ENCODE measurements around the gene C11orf65.
A peak's percentile ranks its signal among the peaks of the same experiment; 100 is the strongest.

Gene C11orf65, protein sequence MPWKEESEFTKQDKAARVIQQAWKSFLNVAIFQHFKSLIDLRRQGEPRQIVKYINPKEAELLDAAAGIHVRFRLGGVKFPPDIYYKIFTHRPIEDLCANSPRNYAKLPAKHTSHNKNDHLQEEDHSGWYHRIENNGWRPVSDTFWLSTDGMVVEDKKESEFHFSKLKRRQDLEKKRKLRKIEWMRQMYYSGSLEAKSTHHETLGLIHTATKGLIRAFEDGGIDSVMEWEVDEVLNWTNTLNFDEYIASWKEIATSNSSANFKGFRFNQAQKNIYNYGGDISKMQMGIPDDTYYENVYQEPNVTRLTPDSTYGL

DNA sequence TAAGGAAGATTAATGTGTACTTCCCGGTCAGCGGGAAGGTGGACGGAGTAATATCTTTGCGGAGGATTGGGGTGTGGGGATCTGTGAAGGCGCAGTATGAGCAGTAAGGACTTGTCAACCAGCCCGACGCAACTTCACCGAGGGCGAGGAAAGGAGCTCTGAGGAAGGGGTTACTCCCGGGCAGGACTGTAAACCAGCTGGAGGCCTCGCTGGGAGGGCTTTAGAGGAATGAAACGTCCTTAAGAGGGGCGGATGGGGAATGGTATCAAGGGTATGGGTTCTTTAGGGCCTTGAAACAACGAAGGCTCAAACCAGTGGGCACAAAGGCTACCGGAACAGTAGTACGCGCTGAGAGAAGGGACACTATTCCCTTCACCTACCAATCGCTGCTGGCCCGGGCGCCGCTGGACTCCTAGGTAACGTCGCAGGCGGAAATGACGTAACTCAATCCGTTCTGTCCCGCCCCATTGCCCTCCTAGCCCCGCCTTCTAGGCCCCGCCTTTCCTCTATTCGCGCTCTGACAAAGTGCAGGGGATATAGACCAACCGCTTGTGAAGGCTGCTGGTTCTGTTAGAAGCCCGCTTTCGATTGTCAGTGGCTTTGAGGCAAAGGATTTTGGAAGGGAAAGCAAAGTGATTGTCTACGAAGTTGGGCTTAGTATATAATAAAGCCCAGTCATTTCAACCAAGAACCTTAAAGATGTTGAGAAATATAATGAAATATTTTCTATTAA is at the start of gene C11orf65:
Gene C11orf65, minus strand, starts transcription at position 439 of the 733 bp plus-strand sequence. CDS start 5,970 bp downstream, outside the sequence.
- DNase-seq: peak; percentile 94 to 98

DNA sequence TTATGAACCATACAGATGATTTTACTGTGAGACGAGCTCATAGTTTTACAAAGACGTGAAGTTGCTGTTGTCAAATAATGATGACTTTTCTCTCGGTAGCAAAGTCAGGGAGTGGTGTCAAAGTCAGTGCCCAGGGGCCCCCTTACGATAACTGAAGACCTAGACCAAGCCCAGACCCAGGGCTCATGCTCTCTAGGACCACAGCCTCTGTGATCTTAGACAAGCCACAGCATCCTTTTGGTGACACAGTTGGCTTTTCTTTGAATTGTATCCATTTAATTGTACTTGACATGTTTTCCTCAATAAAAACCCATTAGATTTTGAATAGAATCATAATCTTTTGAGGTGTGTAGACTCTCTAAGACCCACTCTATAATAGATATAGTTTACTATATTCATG is 48.8 kb upstream of the C11orf65 start:
- no peak for DNase-seq

DNA sequence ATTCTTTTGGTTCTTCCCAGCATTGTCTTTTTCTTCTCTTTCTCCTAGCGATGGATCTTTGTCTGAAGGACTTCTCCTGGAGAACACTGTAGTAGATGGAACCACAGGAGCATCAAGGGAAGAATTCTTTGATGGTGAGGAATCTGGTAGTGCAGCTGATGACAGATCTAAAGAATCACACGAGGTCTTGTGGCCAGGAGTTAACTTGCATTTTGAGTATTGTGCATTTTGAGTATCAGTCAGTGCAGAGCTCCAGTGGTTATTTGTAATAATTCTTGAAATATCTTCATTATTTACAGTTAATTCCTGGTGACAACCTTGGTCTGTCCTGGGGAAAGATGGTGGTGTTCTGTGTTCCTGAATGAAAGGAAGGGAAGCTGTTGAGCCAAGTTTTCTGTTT is 45.4 kb upstream of the C11orf65 start:
- DNase-seq: no peak

DNA sequence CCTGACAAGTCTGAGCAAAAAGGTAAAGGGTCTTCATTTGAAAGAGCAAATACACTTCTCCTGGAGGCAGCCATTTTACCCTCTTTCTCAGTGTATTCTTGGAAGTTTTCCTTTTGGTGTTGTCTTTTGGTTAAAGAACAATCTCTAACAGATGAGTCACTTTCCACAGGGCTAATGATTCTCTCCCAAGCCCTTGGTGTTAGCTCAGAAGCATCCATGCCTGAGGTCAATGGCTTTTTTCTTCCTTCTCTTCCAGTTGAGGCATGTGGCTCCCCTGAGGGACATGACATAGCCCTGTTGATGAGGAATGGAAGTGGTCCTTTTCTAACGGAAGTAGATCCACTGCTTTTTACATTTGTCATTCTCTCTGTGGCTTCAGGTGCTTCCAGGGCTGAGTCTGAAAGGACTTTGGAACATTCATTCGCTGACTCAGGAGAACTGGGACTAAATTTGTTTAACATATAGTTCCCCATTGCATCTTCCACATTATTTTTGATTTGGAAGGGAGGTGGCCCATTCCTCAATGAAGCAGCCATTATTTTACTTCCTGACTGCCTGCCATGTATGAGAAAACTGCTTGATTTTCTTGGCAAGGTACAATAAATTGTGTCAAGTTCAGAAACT is 44.6 kb upstream of the C11orf65 start:
- no peak for DNase-seq

DNA sequence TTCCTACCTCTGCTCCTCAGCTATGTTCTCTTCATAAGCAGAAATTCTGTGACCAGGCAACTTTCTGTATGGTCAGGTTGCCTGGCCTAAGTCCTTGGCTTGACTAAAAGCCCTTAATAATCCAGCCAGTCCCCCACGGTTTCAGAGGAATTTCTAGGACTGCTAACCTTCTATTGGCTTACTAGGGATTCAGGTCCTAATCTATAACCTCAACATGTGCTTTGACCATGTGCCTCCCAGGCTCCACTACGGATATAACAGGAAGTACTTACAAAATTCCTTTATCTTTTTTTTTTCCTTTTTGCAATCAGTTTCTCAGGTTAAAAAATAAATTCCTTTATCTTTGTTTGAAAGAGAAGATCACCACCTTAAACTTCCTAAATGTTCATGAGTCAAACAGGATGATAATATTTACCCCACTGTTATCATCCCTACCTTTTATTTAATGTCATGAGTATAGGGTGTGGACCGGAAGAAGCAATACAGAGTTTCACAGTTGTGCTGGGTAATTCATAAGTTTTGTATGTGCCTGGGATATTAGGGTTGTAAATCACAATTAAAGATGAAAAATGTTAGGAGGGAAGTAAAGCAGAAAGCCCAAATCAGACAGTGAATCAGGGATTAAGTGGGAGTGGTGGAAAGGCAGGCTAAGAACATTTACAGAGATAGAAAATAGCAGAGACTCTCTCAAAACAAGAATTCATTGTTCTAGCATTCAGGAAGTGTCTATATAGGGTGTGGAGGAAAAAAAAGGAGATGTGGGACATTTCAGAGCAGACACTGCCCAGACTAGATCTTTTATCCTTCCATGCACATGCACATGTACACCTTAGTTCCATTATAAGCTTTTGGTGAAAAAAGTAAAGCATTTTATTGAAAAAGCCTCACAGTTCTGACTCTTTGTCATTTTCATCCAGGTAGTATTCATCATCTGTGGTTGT is 41.6 kb upstream of the C11orf65 start:
- DNase-seq: no peak

DNA sequence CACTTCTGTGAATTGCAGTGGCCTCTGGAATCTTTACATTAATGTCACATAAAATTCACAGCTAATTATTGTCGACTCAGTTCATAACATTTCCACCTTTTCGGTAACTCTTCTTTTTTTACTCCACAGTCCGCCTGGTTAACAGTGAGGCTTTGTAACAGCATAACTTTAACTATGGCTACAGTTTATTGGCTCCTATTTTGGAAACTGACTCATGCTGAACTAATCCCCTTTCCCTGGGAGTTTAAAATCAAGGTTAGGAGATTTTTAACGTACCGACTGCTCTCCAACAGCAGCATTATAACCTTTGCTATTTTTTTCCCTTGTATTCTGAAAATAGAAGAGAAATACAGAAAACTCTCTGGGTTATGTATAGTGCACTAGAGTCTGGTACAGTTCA is 34.1 kb upstream of the C11orf65 start:
- no peak for DNase-seq

DNA sequence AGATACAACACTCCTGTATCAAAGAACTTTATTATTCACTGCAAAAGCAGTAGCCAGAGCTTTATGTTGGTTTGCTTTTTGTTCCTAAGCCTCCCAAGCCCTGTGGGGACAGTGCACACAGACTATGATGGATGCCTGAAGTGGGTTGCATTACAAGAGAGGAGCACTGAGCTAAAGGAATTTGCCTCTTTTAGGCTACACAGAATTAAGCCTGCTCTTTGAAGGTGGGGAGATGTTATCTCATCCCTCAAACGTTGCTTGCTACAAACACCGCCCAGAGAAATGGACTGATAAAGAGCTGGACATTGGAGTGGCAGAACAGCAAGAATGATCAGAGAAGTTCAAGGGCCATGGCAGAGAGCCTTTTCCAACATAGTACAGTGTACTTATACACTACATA is 33.4 kb upstream of the C11orf65 start:
- no peak for DNase-seq

DNA sequence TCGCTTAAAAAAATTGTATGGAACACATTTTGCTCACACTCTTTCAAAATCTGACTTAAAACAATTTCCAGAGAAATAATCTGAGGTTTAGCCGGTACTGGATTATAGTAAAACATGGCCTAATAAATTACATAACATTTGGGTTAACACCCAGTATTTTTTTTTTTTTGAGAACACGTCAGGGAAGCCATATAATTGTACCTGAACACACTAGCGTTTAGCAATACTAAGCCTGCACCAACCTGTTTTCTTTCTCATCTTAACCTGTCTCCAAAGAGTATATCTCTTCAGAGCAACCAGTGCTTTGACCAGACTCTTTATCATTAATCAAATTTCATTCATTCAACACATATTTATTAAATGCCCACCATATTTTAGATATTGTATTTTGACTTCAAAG is 32.8 kb upstream of the C11orf65 start:
- no peak for DNase-seq

DNA sequence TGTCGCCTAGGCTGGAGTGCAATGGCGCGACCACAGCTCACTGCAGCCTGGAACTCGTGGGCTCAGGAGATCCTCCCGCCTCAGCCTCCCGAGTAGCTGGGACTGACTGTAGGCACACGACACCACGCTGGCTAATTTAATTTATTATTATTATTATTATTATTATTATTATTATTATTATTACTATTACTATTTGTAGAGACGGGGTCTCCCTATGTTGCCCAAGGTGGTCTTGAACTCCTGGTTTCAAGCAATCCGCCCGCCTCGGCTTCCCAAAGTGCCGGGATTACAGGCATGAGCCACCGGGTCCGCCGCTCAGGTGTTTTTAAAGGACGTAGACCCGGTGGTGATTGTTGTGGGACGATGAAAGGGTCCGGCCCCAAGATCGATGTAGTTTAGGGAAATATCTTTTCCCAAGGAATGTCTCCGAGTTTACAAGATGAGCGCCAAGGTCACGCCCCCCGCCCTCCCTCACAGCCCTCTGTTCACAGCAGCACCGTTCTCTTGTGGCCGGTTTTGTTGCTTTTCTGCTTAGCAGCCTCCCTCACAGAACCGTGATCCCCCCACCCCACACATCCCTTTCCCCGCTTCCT is 31.6 kb upstream of the C11orf65 start:
- DNase-seq: no peak

DNA sequence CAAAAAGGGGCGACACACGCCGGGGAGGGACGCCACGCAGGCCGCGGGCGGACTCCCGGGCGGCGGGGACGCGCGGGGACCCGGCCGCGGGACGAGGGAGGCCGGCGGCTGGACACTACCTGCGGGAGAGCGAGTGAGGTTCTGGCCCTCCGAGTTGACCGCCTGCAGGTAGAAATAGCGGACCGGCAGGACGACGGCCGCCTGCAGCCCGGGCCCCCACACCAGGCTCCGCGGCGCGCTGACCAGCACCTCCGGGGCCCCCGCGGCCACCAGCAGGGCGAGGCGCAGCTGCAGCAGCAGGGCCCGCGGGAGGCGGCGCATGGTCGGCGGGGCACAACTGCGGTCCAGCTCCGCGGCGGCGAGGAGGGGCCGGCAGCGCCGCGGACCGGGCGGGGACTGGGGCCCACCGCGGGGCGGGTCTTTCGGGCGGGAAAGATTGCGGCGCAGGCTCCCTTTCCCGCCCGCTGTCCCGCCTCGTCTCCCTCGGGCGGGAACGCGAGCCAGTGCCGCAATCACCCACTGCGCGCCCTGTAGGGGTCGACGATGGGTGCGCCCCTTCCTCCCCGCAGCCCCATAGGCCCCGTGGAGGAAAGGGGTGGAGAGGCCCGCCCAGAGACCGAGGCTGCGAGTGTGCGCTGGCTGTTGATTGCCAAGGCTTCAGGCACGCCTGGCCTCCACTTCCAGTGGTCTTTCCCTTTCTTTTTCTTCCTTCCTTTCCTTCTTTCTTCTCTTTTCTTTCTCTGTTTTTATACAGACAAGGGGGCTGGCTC is 30.9 kb upstream of the C11orf65 start, which contains the start of gene POGLUT3:
Gene POGLUT3, minus strand, starts transcription at position 339 of the 770 bp plus-strand sequence. Its CDS starts 18 bp downstream, at position 321.
- DNase-seq: peak; percentile 25 to 29

DNA sequence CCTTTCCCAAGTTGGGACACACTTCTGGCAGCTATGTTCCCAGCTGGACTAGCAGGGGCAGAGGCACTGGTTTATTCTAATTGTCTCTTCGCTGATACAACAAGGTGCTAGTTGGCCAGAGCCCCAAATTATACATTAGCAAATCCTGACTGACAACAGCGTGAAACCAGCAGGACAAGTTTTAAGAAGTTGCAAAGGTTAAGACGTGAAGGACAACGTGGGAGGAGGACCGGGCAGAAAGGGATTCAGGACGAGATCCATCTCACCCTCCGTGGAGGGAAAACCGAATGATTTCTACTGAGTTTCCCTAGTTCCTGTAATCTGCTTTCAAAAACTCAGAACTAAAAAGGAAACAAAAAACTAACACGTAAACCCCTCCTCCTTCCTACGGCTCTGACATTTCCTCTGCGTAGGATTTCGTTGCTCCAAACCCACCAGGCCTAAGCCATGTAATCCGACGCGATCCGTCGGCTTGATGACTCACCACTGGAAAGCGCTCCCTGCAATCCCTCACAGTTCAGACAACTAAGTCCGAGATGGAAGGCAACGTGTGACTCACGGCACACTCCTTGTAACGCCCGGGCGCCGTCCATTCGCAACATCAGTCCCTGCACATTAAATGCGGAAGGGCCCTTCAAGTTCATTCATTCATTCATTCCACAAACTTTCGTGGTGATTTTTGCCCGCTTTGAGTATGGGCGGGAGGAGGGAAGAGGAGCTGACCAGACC is 30.2 kb upstream of the C11orf65 start:
- DNase-seq: peak; percentile 96 to 99

DNA sequence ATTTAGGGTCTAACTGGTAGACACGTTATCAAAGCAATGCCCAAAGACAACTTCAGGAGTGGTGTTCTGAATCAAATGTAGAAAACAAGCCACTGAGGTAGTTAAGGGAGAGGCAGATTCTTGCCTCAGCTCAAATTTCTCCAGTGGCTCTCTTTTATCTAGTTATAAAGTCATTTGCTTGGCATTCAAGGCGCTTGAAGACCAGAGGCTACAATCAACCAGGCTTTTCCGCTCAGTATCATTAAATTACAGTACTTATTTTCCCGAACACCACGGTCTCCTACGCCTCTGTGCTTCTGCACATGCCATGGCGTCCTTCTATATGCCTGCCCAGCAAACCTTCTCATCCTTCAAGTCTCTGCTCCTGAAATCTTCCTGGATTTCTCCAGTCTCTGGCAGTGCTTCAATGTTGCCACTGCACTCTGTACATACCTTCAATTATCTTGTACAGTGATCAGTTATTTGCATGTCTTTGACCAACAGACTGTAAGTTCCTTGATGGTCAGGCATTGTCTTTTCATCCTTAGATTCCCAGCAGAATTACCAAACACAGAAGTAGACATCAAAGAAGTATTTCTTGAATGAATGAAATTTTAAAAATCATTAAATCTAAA is 29.4 kb upstream of the C11orf65 start:
- DNase-seq: peak in 1 of 2 donors; percentile 9

DNA sequence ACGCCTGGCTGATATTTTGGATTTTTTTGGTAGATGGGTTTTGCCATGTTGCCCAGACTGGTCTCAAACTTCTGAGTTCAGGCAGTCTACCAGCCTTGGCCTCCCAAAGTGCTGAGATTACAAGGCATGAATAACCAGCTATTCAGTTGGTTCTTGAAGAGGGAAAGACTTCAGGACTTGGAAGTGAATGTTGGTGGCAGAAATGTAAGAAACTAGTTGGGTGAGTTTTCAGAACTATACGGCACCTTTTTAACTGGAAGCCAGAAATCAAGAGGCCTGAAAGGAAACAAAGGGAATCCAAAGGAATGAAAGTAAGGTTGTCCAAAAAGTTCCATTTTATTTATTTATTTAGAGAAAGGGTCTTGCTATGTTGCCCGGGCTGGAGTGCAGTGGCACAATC is 28.0 kb upstream of the C11orf65 start:
- DNase-seq: no peak

DNA sequence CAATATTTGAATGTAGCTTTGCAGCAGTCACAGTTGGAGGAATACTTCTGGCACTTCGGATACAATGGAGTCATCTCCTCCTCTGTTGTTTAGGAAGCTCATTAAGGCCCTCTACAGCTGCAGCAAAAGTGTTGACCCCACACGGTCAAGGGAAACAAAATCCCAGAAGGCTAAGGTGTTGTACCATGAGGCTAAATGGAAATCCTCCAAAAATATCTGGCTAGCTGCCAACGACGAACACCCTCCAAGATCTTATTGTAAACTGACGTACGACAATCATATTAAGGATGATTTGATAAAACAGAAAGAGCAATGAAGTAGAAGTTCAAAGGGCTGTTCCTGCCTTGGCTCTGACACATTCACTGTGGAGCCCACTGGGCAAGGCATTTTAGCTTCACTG is 26.9 kb upstream of the C11orf65 start:
- no peak for DNase-seq

DNA sequence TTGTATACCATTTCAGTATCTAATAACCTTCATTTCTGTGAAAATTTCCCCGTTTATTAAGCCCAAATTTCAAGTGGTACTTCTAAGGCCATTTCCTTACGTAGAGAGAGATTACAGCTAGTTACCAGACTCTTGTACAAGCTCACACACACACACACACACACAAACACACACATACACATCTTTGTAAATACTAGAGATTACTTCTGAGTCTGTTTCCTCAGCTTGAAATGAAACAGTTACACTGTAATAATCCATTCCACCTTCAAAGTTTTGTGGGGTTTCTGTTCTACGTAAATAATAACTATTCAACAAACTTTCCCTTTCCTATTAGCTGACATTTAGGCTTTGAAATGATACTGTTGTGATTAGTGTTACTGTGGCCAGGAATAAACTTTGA is 24.6 kb upstream of the C11orf65 start:
- DNase-seq: no peak

DNA sequence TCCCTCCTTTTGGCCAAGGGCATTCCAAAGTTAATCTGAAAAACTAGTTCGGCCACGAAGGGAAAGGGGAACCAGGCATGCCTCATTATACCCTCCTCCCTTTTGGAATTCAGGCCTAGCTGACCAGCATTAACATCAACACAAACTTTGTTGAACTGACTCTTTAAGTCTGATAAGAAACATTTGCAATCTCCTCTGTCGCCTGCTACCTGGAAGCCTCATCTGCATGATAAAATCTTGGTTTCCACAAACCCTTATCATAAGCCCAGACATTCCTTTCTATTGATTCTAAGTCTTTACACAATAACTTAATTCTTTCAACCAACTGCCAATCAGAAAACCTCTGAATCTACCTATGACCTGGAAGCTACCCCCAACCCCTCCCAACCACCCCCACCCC is 19.5 kb upstream of the C11orf65 start:
- DNase-seq: no peak

DNA sequence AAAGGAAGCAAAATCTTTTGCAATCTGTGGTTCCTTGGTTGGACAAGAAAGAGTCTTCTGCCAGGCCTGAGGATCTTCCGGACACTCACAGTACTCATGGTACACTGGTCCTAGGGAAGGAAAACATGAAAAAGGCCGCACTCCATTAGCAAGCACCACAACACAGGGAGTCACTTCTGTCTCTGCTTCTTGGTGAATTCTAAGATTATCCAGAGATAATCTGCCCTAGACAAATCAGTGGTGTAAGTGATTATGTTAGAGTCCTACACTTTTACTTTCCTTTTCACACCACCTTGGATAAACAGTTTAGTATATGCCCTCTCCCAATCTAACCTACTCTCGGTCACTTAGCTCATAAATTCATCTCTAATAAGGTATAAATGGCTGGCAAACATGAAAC is 19.0 kb upstream of the C11orf65 start:
- DNase-seq: no peak

DNA sequence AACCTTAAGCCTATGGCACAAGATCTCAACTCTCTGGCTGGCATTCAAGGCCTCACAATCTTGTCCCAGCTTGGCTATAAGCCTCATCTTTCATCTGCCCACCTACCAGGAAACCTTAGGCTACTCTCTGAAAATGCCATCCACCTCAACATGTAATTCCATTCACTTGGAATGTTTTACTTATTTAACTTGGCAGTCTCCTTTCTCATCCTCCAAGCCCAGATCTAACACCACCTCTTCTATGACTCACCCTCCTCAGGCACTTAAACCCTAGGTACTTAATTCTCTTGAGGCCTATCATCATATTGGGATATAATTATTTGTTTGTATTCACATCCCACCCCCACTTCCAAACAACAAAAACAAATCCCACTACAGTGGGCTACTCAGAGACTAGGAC is 15.8 kb upstream of the C11orf65 start:
- DNase-seq: no peak

DNA sequence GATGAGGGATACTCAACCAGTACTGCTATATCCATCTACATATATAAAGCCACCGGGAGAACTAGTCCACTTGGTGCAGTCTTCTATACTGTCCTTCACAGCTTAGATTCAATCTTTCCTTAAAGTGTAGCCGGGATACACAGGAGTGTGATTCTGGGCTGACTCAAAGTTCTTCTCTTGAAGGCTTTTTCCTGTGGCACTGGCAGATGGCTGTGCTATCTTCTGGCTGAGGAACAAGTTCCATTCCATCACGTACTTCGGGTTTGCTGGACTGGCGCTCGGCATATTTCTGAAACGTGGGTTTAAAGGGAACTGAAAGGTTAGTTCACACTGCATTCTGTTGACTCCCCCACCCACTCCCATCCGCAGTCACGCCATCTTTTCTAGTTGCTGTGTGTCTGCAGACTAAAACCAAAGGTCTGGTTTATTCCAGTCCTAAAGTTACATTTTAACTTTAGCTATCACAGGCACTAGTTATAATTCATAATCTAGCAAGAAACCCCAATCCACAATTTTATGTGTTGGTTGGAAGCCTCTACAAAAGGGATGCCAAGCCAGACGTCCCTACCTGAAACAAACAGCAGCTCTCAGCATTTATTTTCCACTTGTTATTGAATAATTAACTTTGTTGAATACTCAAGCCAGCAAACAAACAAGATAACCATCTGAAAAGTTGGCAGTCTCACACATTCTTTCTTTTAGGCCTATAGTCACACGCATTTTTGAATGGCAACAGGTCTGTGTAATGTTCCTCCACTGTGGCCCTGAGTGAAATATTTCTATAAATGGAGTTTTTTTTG is 7.5 kb upstream of the C11orf65 start:
- peak in 1 of 2 donors; percentile 10 for DNase-seq

Data from inflammatory macrophage treated with lipopolysaccharide for 1 hour (primary cell).